GM12878 (cell line): Measurements from ENCODE around the gene TMEM44. TPM values are rescaled to one million over a fixed set of nuclear protein-coding genes. Genes with fewer than 3 reads are reported as not detected.
A peak's percentile ranks its signal among the peaks of the same experiment; 100 is the strongest.

ENCODE experiments used
- BCL11A ChIP-seq: IDR thresholded peaks from 2 replicates; pipeline ENCODE4 v1.6.1; 2011; ENCODE audit warnings: low read depth, low read length
- BRCA1 ChIP-seq: IDR thresholded peaks from 2 replicates; pipeline ENCODE4 v1.6.1; 2011; ENCODE audit warnings: low read depth, low read length, improper control_type of control experiment
- CBFB ChIP-seq: IDR thresholded peaks from 2 replicates; pipeline ENCODE4 v1.6.1; 2016; ENCODE audit warnings: antibody characterized with exemption, low read depth
- GABPA ChIP-seq: IDR thresholded peaks from 2 replicates; pipeline ENCODE4 v1.6.1; 2014; ENCODE audit warnings: antibody characterized with exemption, low read depth, mild to moderate bottlenecking, inconsistent platforms
- HCFC1 ChIP-seq: fragments of 150-350 bp; IDR thresholded peaks from 2 replicates; pipeline ENCODE4 v1.6.1; 2014; ENCODE audit warnings: low read length
- IRF4 ChIP-seq: IDR thresholded peaks from 2 replicates; pipeline ENCODE4 v1.6.1; 2011; ENCODE audit warnings: low read depth, low read length
- JUND ChIP-seq: IDR thresholded peaks from 2 replicates; pipeline ENCODE4 v1.6.1; 2012; ENCODE audit warnings: low read depth, mild to moderate bottlenecking, low read length, improper control_type of control experiment, moderate library complexity
- KDM1A ChIP-seq: fragments of 200-600 bp; sonication (generic); IDR thresholded peaks from 2 replicates; pipeline ENCODE4 v1.6.1; 2016; ENCODE audit warnings: borderline replicate concordance
- MEF2B ChIP-seq: fragments of 450-650 bp; IDR thresholded peaks from 2 replicates; pipeline ENCODE4 v1.6.1; 2018; ENCODE audit warnings: mild to moderate bottlenecking, moderate library complexity; ENCODE audit not compliant: partially characterized antibody, poor library complexity, severe bottlenecking
- NFXL1 ChIP-seq: fragments of 450-650 bp; IDR thresholded peaks from 2 replicates; pipeline ENCODE4 v1.6.1; 2017; ENCODE audit warnings: antibody characterized with exemption, mild to moderate bottlenecking, borderline replicate concordance
- RUNX3 ChIP-seq: IDR thresholded peaks from 2 replicates; pipeline ENCODE4 v1.6.1; 2012; ENCODE audit warnings: low read length, inconsistent platforms
- SP1 ChIP-seq: IDR thresholded peaks from one replicate; pipeline ENCODE4 v1.6.1; 2011; ENCODE audit warnings: low read depth, low read length
- STAT1 ChIP-seq: fragments of 450-650 bp; conservative IDR thresholded peaks from 2 replicates; pipeline ENCODE4 v1.6.1; 2014; ENCODE audit warnings: antibody characterized with exemption, mild to moderate bottlenecking
- TCF7 ChIP-seq: IDR thresholded peaks from 2 replicates; pipeline ENCODE4 v1.6.1; 2014; ENCODE audit warnings: antibody characterized with exemption, borderline replicate concordance
- ZZZ3 ChIP-seq: IDR thresholded peaks from 2 replicates; pipeline ENCODE4 v1.6.1; 2011; ENCODE audit warnings: low read depth; ENCODE audit not compliant: control insufficient read depth, insufficient read length
- polyA plus RNA-seq, 11 experiments: library from polyadenylated mRNA; depleted of rRNA in 4 of 11; unstranded in 6 of 11; stranded (reverse) in 5 of 11; fragments of >200 nt; fragmentation: Nextera tagmentation in 4 of 11; fragmentation: Illumina TruSeq in 1 of 11; extraction: Ambion mirVana in 4 of 11; extraction: Trizol in 1 of 11; gene quantifications; 1 replicate in 1 of 11; 2 replicates in 10 of 11; pipeline versions ENCODE4 v1.2.1 to v1.2.3, GENCODE V29; 2011 to 2016; ENCODE audit warnings: inconsistent platforms in 2 of 11, missing spikeins in 2 of 11, low read depth in 1 of 11
- total RNA-seq, 4 experiments: library from RNA; depleted of rRNA in 3 of 4; stranded (reverse); fragments of >200 nt in 3 of 4; fragmentation: Illumina TruSeq in 1 of 4; extraction: Trizol in 1 of 4; gene quantifications; 2 replicates each; pipeline versions ENCODE4 v1.2.1 to v1.2.3, GENCODE V29; 2013 to 2021
- TF ChIP-seq, protein P1 (sequence below): fragments of 450-650 bp; IDR thresholded peaks from 2 replicates; pipeline ENCODE4 v1.6.1; 2016; ENCODE audit warnings: mild to moderate bottlenecking
- TF ChIP-seq, protein P2 (sequence below): fragments of 150-350 bp; IDR thresholded peaks from 2 replicates; pipeline ENCODE4 v1.6.1; 2016; ENCODE audit warnings: low read depth, low read length
- TF ChIP-seq, protein P3 (sequence below): fragments of 450-650 bp; IDR thresholded peaks from 2 replicates; pipeline ENCODE4 v1.6.1; 2017; ENCODE audit warnings: mild to moderate bottlenecking, low read depth, inconsistent platforms; ENCODE audit not compliant: poor library complexity, severe bottlenecking
- TF ChIP-seq, protein P4 (sequence below): fragments of 450-650 bp; formaldehyde crosslinking; IDR thresholded peaks from 2 replicates; pipeline ENCODE4 v1.4.0; 2020; ENCODE audit warnings: mild to moderate bottlenecking, moderate library complexity
- TF ChIP-seq, protein P5 (sequence below): IDR thresholded peaks from 2 replicates; pipeline ENCODE4 v1.6.1; 2011; ENCODE audit warnings: low read depth, mild to moderate bottlenecking, low read length, moderate library complexity, borderline replicate concordance; ENCODE audit errors: extremely low read depth

TMEM44 gene
- total and polyA plus RNA-seq, 10 of the 15 experiments (the other 5 are each of a cell fraction or from before 2014, with no cell fraction given) = 0.57 to 8.3 (median 3.6) TPM

DNA sequence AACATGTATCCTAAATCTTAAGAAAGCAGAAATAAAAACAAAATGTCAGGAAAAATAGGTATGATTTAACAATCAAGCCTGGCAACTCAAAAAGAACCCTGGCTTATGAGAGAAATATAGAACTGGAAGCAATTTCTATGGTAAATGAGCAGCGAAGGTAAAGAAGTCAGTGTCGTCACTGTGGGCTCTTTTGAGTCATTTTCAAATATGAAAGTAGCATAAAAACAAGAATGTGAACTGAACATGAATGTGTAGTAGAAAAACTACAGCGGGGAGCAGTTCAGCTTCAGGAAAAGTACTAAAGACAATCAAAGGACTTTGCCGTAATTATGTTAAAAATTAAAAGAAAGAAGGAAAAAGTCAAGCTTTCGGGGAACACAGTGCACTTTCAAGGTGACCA, 21.2 kb upstream of the TMEM44 start (continued):
- TF ChIP-seq KDM1A (no peak), CBFB (no peak), STAT1 (no peak), NFXL1 (no peak), HCFC1 (no peak), TCF7 (no peak), IRF4 (peak; percentile 87), RUNX3 (peak; percentile 74), MEF2B (no peak), ZZZ3 (no peak), BRCA1 (no peak), SP1 (no peak), GABPA (peak; percentile 18; the same call in 1 of the 2 replicates), BCL11A (peak; percentile 71), JUND (0 out of 2 replicates have a peak, but pooled peaks have one; percentile 52)
- TF ChIP-seq, protein P1, sequence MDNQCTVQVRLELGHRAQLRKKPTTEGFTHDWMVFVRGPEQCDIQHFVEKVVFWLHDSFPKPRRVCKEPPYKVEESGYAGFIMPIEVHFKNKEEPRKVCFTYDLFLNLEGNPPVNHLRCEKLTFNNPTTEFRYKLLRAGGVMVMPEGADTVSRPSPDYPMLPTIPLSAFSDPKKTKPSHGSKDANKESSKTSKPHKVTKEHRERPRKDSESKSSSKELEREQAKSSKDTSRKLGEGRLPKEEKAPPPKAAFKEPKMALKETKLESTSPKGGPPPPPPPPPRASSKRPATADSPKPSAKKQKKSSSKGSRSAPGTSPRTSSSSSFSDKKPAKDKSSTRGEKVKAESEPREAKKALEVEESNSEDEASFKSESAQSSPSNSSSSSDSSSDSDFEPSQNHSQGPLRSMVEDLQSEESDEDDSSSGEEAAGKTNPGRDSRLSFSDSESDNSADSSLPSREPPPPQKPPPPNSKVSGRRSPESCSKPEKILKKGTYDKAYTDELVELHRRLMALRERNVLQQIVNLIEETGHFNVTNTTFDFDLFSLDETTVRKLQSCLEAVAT = no peak
- TF ChIP-seq, protein P2, sequence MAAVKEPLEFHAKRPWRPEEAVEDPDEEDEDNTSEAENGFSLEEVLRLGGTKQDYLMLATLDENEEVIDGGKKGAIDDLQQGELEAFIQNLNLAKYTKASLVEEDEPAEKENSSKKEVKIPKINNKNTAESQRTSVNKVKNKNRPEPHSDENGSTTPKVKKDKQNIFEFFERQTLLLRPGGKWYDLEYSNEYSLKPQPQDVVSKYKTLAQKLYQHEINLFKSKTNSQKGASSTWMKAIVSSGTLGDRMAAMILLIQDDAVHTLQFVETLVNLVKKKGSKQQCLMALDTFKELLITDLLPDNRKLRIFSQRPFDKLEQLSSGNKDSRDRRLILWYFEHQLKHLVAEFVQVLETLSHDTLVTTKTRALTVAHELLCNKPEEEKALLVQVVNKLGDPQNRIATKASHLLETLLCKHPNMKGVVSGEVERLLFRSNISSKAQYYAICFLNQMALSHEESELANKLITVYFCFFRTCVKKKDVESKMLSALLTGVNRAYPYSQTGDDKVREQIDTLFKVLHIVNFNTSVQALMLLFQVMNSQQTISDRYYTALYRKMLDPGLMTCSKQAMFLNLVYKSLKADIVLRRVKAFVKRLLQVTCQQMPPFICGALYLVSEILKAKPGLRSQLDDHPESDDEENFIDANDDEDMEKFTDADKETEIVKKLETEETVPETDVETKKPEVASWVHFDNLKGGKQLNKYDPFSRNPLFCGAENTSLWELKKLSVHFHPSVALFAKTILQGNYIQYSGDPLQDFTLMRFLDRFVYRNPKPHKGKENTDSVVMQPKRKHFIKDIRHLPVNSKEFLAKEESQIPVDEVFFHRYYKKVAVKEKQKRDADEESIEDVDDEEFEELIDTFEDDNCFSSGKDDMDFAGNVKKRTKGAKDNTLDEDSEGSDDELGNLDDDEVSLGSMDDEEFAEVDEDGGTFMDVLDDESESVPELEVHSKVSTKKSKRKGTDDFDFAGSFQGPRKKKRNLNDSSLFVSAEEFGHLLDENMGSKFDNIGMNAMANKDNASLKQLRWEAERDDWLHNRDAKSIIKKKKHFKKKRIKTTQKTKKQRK = no peak
- TF ChIP-seq, protein P3, sequence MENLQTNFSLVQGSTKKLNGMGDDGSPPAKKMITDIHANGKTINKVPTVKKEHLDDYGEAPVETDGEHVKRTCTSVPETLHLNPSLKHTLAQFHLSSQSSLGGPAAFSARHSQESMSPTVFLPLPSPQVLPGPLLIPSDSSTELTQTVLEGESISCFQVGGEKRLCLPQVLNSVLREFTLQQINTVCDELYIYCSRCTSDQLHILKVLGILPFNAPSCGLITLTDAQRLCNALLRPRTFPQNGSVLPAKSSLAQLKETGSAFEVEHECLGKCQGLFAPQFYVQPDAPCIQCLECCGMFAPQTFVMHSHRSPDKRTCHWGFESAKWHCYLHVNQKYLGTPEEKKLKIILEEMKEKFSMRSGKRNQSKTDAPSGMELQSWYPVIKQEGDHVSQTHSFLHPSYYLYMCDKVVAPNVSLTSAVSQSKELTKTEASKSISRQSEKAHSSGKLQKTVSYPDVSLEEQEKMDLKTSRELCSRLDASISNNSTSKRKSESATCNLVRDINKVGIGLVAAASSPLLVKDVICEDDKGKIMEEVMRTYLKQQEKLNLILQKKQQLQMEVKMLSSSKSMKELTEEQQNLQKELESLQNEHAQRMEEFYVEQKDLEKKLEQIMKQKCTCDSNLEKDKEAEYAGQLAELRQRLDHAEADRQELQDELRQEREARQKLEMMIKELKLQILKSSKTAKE = no peak
- TF ChIP-seq, protein P4, sequence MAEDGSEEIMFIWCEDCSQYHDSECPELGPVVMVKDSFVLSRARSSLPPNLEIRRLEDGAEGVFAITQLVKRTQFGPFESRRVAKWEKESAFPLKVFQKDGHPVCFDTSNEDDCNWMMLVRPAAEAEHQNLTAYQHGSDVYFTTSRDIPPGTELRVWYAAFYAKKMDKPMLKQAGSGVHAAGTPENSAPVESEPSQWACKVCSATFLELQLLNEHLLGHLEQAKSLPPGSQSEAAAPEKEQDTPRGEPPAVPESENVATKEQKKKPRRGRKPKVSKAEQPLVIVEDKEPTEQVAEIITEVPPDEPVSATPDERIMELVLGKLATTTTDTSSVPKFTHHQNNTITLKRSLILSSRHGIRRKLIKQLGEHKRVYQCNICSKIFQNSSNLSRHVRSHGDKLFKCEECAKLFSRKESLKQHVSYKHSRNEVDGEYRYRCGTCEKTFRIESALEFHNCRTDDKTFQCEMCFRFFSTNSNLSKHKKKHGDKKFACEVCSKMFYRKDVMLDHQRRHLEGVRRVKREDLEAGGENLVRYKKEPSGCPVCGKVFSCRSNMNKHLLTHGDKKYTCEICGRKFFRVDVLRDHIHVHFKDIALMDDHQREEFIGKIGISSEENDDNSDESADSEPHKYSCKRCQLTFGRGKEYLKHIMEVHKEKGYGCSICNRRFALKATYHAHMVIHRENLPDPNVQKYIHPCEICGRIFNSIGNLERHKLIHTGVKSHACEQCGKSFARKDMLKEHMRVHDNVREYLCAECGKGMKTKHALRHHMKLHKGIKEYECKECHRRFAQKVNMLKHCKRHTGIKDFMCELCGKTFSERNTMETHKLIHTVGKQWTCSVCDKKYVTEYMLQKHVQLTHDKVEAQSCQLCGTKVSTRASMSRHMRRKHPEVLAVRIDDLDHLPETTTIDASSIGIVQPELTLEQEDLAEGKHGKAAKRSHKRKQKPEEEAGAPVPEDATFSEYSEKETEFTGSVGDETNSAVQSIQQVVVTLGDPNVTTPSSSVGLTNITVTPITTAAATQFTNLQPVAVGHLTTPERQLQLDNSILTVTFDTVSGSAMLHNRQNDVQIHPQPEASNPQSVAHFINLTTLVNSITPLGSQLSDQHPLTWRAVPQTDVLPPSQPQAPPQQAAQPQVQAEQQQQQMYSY (CRISPR knock-in tag) = no peak
- TF ChIP-seq, protein P5, sequence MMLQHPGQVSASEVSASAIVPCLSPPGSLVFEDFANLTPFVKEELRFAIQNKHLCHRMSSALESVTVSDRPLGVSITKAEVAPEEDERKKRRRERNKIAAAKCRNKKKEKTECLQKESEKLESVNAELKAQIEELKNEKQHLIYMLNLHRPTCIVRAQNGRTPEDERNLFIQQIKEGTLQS = no peak
